GM21723 (cell line): ENCODE measurements around the gene RBM43.
"Not testable (repeated sequence)": the region's sequence is repeated elsewhere in the genome, so short reads cannot be mapped to it uniquely, and the experiment has no call there.

Experiments
- ATAC-seq: cut with Tn5 transposase; IDR thresholded peaks from one replicate; pipeline ENCODE4 v1.9.1; 2021; ENCODE audit warnings: mild to moderate bottlenecking, moderate library complexity; ENCODE audit not compliant: unreplicated experiment

Gene RBM43

GRCh38 chr2:151261231-151261976 lies at the start of gene RBM43:
TSS of gene RBM43 (minus strand) at chr2:151261863. CDS start at chr2:151261727, 136 bp downstream.
- peak; percentile 96 for ATAC-seq

- ATAC-seq = not testable (repeated sequence)
These were observed 48.6 kb upstream of the RBM43 start for GRCh38 chr2:151310313-151310712.

DNA sequence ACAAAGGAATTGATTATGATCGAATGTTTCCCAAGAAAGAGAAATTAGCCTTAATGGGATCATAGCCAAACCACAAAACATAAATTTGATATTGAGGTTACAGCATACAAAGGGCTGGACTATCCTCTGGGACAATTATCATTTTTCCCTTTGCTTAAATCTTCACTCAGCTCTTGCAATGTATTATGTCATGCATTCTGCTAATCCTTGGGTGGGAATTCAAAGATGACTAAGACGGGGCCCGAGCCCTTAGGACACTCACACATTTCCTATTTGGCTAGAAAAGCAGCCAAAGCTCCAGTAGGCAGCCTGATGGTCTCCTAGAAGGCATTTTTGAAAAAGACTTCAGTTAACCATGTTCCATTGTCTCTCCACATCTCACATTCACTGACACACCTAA lies 45.0 kb upstream of the RBM43 start:
- ATAC-seq = no peak

DNA sequence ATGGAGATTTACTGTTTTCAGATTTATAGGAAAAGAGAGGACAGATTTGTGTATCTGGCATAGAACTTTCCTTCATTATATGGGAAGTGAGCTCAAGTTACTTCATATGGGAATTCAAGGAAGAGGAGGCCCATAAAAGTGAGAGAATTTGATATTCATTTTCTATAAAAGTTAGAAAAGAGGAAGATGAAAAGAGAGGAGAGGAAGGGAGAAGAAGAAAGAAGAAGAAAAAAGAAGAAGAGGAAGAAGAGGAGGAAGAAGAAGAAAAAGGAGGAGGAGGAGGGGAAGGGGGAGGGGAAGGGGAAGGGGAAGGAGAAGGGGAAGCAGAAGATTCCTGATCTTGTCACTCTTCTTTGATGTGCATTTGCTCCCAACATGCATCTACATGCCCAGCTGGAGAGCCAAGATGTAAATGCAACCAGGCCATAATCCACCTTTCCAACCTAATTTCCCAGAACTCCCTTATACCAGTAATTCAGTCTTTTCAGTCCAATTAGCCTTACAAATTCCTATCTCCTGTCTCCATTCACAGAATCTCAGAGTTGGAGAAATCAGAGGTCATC lies 43.5 kb upstream of the RBM43 start:
- no peak for ATAC-seq

DNA sequence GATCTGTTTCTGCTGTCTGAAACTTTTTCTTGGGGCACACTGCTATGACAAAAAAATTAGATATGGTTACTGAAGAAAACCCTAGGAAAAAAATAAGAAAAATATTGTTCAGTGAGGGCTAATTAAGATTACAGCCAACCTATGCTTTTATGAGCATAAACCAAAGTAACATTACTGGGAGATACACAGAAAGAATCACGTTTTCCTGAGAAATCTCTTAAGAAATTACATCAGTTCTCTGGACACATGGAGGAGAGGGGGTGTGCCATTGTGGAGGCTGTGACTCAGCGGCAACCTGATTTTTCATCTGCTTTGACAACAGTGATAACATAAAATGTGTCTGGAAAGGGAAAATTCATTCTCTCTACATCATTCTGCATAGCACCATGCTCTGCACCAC lies 41.2 kb upstream of the RBM43 start:
- ATAC-seq = no peak

DNA sequence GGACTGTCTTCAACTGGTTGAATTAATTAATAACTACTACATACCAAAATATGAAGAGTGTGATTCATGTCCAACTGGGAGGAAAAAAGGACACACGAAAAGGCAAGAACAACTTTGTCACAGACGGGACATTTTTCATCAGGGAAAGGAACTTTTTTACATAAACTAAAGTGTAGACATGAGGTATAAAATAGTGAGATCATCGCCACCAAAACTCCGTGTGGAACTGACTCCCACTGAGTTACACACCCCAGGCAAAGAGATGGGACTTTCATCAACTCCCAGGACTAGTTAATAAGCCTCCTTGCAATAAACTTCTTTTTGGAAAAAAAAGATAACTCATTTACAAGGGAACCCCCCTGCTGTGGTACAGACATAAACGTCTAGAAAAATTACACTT lies 40.7 kb upstream of the RBM43 start:
- ATAC-seq = no peak

DNA sequence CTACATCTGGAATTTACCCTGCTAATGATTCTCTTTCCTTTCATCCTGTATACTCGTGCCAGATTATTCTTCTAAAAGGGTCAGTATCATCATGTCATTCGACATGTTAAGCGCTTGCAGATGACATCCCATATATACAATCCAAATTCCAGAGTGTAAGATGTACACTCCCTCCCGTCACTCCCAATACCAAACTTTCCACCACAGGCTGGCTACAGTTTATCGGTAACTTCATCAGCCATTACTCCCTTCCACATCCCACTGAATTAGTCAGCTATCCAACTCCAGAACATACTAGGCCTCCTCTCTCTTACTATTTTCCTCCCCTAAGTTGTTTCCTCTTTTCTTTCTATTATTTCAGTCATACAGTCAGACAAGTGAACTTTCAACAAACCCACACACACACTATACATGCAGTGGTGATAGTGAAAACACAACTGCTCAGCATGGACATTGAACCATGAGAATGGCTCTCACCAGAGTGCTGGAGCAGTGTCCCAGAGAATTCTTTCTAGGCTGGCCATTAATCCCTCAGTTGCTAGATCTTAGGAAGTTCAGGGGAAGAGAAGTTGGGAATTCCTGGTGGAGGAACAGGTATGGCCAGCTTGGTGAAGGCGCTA lies 38.4 kb upstream of the RBM43 start:
- no peak for ATAC-seq

DNA sequence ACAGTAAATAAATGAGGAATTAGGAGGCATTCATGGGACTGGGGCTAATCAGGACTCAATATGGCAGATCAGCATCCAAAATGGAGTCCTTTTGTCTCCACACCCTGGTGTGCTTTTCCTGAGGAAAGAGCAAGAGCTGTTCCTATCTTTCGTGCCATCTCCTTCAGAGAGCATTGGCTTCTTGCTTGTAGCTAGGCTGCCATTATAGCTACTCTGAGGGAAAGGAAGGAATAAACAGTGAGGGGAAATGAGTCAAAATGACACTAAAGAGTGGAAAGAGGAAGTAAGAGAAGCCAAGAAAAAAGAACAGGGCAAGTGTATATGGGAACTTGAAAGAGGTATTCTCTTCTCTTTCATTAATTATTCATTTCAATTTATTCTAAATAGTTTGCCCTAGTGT lies 36.2 kb upstream of the RBM43 start:
- ATAC-seq = peak; percentile 94

DNA sequence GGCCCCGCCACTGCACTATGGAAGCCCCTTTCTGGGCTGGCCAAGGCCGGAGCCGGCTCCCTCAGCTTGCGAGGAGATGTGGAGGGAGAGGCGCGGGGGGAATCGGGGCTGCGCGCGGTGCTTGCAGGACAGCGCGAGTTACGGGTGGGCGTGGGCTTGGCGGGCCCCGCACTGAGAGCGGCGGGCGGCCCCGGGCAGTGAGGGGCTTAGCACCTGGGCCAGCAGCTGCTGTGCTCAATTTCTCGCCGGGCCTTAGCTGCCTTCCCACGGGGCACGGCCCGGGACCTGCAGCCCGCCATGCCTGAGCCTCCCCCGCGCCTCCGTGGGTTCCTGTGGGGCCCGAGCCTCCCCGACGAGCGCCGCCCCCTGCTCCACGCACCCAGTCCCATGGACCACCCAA lies 34.3 kb upstream of the RBM43 start:
- not testable (repeated sequence) for ATAC-seq

GRCh38 chr2:151292546-151292945 lies 30.9 kb upstream of the RBM43 start:
- ATAC-seq = no peak

GRCh38 chr2:151292141-151292540 lies 30.5 kb upstream of the RBM43 start:
- no peak for ATAC-seq

GRCh38 chr2:151291224-151291623 lies 29.6 kb upstream of the RBM43 start:
- no peak for ATAC-seq

GRCh38 chr2:151289972-151290866 lies 28.6 kb upstream of the RBM43 start:
- peak; percentile 22 for ATAC-seq

- no peak for ATAC-seq
These were observed 26.0 kb upstream of the RBM43 start for GRCh38 chr2:151287513-151288250.

GRCh38 chr2:151282401-151282800 lies 20.7 kb upstream of the RBM43 start:
- no peak for ATAC-seq

- no peak for ATAC-seq
These were observed 18.6 kb upstream of the RBM43 start for GRCh38 chr2:151280271-151280670.

- no peak for ATAC-seq
These were observed 16.8 kb upstream of the RBM43 start for GRCh38 chr2:151278487-151278886.

- ATAC-seq = no peak
These were observed 15.4 kb upstream of the RBM43 start for GRCh38 chr2:151277067-151277466.

- ATAC-seq = no peak
These were observed 13.6 kb upstream of the RBM43 start for GRCh38 chr2:151275291-151275690.

DNA sequence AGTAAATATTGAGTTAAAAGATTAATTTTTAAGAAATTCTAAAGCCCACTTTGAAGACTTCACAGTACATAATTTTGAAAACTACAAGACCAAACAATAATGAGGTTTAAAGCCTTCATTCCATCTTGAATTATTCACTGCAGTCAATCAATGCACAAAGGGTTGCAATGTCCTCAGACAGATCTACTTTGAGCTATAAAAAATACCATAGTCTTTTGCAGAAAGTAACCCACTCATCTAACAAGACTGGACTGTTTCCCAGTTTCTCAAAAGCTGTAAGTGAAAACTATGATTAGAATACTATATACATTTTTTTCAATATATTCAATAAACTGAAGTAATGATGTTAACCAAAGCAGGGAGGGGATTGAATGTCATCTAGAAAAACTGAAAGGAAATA lies 10.2 kb upstream of the RBM43 start:
- no peak for ATAC-seq
